ENCODE measurements around the gene BSPRY.

DNA sequence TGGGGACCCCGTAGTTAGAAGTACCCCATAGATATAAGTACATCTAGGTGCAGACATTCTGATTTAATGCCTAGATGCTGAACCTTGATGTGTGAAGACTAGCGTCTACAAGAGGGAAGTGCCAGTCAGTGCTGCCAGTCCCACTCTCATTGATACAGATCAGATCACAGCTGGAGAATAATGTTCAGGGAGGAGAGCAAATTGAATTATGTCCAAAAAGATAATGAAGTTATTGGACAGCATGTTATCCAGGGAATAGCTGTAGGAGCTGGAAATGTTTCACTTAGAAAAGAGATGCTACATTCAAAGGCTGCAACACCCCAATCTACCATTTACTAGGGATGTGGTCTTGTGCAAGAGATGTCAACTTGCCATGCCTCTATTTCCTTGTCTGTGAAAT is 30.3 kb upstream of the BSPRY start:
- no peak for TF ChIP-seq POLR2A (IDR thresholded peaks at IDR 0.05)
- TF ChIP-seq, protein P1, sequence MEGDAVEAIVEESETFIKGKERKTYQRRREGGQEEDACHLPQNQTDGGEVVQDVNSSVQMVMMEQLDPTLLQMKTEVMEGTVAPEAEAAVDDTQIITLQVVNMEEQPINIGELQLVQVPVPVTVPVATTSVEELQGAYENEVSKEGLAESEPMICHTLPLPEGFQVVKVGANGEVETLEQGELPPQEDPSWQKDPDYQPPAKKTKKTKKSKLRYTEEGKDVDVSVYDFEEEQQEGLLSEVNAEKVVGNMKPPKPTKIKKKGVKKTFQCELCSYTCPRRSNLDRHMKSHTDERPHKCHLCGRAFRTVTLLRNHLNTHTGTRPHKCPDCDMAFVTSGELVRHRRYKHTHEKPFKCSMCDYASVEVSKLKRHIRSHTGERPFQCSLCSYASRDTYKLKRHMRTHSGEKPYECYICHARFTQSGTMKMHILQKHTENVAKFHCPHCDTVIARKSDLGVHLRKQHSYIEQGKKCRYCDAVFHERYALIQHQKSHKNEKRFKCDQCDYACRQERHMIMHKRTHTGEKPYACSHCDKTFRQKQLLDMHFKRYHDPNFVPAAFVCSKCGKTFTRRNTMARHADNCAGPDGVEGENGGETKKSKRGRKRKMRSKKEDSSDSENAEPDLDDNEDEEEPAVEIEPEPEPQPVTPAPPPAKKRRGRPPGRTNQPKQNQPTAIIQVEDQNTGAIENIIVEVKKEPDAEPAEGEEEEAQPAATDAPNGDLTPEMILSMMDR (IDR thresholded peaks at IDR 0.05) = no peak

Measured in uterus (tissue), 2 donors.